Thyroid gland (tissue), 4 donors: ENCODE measurements around the gene BAG1. TPM values are rescaled to one million over a fixed set of nuclear protein-coding genes. Genes with fewer than 3 reads are reported as not detected.

ENCODE experiments used
- DNase-seq, 2 donors: peaks; one replicate each; pipeline ENCODE4 v3.0.0-alpha.2; 2019
- H3K27ac ChIP-seq, 3 donors: fragments of 200-600 bp; sonication (generic); 1 replicate in 2 of 3; 2 replicates in 1 of 3; pipeline ENCODE4 v1.5.1; 2016 to 2019; ENCODE audit warnings: mild to moderate bottlenecking in 1 of 3, moderate library complexity in 1 of 3
- H3K27me3 ChIP-seq: fragments of 200-600 bp; sonication (generic); one replicate; pipeline ENCODE4 v1.5.1; 2019
- H3K36me3 ChIP-seq, 2 donors: fragments of 200-600 bp; sonication (generic); one replicate each; pipeline ENCODE4 v1.5.1; 2016 to 2019
- H3K4me1 ChIP-seq, 2 donors: fragments of 200-600 bp; sonication (generic); one replicate each; pipeline ENCODE4 v1.5.1; 2017 to 2019
- H3K4me3 ChIP-seq, 3 donors: fragments of 200-600 bp; sonication (generic); replicated peaks in 1 of 3; 1 replicate in 2 of 3; 2 replicates in 1 of 3; pipeline ENCODE4 v1.5.1; 2016; ENCODE audit warnings: mild to moderate bottlenecking in 1 of 3
- H3K9me3 ChIP-seq: fragments of 200-600 bp; sonication (generic); one replicate; pipeline ENCODE4 v1.5.1; 2017
- POLR2A ChIP-seq, 2 donors: fragments of 450-650 bp; IDR thresholded peaks; one replicate each; pipeline ENCODE4 v1.6.1; 2017; ENCODE audit warnings: antibody characterized with exemption in 2 of 2, mild to moderate bottlenecking in 2 of 2, moderate library complexity in 1 of 2
- WGBS, 2 donors: methylation state at CpG; one replicate each; pipeline ENCODE4 v1.1.5; 2017; 5-methylcytosine and 5-hydroxymethylcytosine counted together
- intact Hi-C: fragments of 100-400 bp; cut with DNase I; formaldehyde crosslinking; loops from one replicate; pipeline ENCODE4 v1.15.1; 2023
- total RNA-seq, 4 donors: library from RNA; depleted of rRNA; stranded (reverse); fragments of >200 nt; gene quantifications; one replicate each; pipeline ENCODE4 v1.2.3, GENCODE V29; 2016
- TF ChIP-seq, protein P1 (sequence below), 6 experiments: fragments of 200-600 bp in 3 of 6; fragments of 450-650 bp in 3 of 6; sonication (generic) in 3 of 6; IDR thresholded peaks; one replicate each; pipeline ENCODE4 v1.5.1; 2016 to 2019; ENCODE audit warnings: antibody characterized with exemption in 6 of 6, mild to moderate bottlenecking in 2 of 6, inconsistent platforms in 1 of 6, moderate library complexity in 1 of 6

Gene BAG1
- total RNA-seq, 4 donors from 2014 or later = 72.0 to 135 (median 99.3) TPM

- Histone ChIP-seq H3K4me1 (no peaks in the 10 kb centered on the region), H3K27me3 (no peaks in the 10 kb centered on the region), H3K4me3 (no peak overlapping the region), H3K27ac (no peak overlapping the region), H3K9me3 (no peaks in the 10 kb centered on the region), H3K36me3 (no peaks in the 10 kb centered on the region)
- intact Hi-C loops = no loop called here
- no peak for DNase-seq
- 72 to 93% methylated on average over 3 of the region's 3 CpGs for WGBS, 2 donors
- TF ChIP-seq, protein P1, sequence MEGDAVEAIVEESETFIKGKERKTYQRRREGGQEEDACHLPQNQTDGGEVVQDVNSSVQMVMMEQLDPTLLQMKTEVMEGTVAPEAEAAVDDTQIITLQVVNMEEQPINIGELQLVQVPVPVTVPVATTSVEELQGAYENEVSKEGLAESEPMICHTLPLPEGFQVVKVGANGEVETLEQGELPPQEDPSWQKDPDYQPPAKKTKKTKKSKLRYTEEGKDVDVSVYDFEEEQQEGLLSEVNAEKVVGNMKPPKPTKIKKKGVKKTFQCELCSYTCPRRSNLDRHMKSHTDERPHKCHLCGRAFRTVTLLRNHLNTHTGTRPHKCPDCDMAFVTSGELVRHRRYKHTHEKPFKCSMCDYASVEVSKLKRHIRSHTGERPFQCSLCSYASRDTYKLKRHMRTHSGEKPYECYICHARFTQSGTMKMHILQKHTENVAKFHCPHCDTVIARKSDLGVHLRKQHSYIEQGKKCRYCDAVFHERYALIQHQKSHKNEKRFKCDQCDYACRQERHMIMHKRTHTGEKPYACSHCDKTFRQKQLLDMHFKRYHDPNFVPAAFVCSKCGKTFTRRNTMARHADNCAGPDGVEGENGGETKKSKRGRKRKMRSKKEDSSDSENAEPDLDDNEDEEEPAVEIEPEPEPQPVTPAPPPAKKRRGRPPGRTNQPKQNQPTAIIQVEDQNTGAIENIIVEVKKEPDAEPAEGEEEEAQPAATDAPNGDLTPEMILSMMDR (IDR thresholded peaks at IDR 0.05) = no peak
- no peak for TF ChIP-seq POLR2A (IDR thresholded peaks at IDR 0.05)
Observed at GRCh38 chr9:33222031-33222430, 42.5 kb downstream of the BAG1 start.

DNA sequence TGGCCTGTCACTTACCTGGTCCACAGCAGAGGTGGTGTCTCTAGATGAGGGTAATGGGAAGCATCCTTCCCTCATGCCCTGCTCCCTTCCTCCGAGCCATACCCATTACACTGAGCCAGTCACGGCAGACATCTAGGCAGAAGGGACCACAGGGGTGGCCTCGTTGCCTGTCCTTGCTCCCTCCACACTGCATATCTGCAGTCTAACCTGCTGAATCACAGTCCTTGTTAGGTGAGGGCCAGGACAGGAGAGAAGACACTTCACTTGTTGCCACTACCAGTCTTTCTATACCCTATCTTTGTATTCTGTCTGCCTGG, 43.0 kb downstream of the BAG1 start:
- no peak for DNase-seq
- Histone ChIP-seq H3K9me3 (no peaks in the 10 kb centered on the region), H3K27ac (no peak overlapping the region), H3K4me1 (no peaks in the 10 kb centered on the region), H3K27me3 (no peaks in the 10 kb centered on the region), H3K36me3 (no peaks in the 10 kb centered on the region), H3K4me3 (no peak overlapping the region)
- WGBS, 2 donors = 93 to 95% methylated on average over 3 of the region's 3 CpGs
- TF ChIP-seq, protein P1 (IDR thresholded peaks at IDR 0.05) = no peak
- no peak for TF ChIP-seq POLR2A (IDR thresholded peaks at IDR 0.05)
- intact Hi-C loops = no loop called here

DNA sequence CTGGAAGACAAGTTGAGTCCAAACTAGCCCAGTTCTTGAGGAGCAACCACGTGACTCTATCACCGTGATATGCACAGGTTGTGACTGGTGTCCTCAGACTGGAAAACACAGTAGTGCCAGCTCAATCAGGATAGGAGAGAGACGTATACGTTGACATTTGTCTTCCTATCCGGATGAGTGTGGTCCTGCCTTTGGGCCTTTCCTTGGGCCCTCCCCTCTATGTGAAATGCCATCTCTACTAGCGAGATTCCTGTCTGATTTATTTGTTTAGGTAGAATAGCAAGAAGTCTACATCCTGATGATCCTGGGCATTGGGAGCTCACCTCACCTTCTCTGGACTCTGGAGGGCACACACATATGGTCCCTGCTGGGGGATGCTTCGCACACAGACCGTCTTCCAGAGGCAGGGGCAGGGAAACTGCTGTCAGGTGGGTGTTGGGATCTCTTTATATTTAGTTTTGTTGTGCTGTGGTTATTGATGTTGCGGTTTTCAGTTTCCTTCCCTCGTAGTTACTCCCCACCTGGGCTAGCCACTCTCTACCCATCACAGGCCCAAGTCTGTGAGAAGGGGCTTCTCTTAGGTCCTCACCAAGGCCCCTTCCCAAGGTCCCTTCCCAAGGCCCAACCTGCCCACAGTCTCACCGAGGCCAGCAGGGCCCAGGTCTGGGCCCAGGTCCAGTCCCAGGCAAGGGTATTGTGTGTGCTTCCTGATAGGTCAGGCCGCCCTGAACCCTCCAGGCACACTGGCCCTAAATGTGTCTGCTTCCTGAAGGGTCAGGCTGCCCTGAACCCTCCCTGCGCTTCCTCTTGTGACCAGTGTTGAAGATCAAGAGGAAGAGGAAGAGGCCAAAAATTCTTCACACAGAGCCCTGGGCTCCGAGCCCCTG, 43.6 kb downstream of the BAG1 start:
- intact Hi-C loops = no loop called here
- TF ChIP-seq POLR2A (IDR thresholded peaks at IDR 0.05) = no peak
- TF ChIP-seq, protein P1 (IDR thresholded peaks at IDR 0.05) = no peak
- Histone ChIP-seq H3K4me1 (no peaks in the 10 kb centered on the region), H3K9me3 (no peaks in the 10 kb centered on the region), H3K27me3 (no peaks in the 10 kb centered on the region), H3K4me3 (no peak overlapping the region), H3K36me3 (no peaks in the 10 kb centered on the region), H3K27ac (no peak overlapping the region)
- peak in 1 of 2 donors; percentile 20 for DNase-seq
- WGBS, 2 donors = 86% methylated on average over 14 of the region's 14 CpGs

DNA sequence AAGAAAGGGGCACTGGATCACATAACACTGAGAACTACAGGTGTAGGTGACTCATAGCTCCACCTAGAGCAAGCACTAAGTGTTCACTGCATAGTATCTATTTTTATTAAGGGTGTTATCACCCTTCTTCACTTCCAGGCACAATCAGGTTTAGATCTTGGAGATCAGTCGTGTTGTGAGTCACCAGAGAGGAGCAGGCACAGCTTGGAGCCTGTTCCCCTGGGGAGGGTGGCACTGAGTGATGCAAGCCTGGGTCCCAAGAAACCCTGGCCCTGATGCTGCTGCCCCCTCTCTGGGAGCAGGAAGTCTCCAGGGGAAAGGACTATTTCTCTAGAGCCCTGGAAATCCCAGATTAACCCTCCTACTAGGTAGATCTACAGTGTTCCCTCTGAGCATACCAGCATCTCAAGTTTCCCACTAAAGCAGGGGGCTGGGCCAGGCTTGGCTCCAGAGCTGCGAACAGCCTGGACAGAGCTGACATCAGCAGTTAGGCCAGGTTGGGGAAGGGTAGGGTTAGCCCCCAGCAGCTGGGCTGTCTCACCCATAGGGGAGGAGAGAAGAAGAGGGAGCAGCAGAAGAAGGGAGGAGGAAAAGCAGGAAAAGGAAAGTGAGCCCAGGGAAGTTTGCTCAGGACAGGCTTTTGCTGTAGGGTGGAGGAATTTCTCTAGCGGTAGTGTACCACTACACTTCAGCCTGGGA, 52.7 kb downstream of the BAG1 start:
- Histone ChIP-seq H3K4me3 (no peak overlapping the region), H3K27ac (no peak overlapping the region), H3K36me3 (no peaks in the 10 kb centered on the region), H3K27me3 (no peaks in the 10 kb centered on the region), H3K4me1 (no peaks in the 10 kb centered on the region), H3K9me3 (no peaks in the 10 kb centered on the region)
- no peak for DNase-seq
- TF ChIP-seq, protein P1 (IDR thresholded peaks at IDR 0.05) = no peak
- no peak for TF ChIP-seq POLR2A (IDR thresholded peaks at IDR 0.05)
- 50 to 52% methylated on average over 3 of the region's 3 CpGs for WGBS, 2 donors
- intact Hi-C loops = no loop called here
